HG03196 (cell line): ENCODE data around the gene SLC25A48.
A peak's percentile ranks its signal among the peaks of the same experiment; 100 is the strongest.

Source experiments
- ATAC-seq: cut with Tn5 transposase; IDR thresholded peaks from one replicate; pipeline ENCODE4 v1.9.1; 2021; ENCODE audit not compliant: unreplicated experiment

Gene SLC25A48

GRCh38 chr5:135880801-135881200, 46.3 kb downstream of the SLC25A48 start:
- no peak for ATAC-seq

GRCh38 chr5:135881244-135881643, 46.8 kb downstream of the SLC25A48 start:
- ATAC-seq = no peak

GRCh38 chr5:135881819-135882218, 47.4 kb downstream of the SLC25A48 start:
- ATAC-seq = no peak

- ATAC-seq = no peak
Measured at GRCh38 chr5:135883026-135883425, 48.6 kb downstream of the SLC25A48 start.

- no peak for ATAC-seq
Measured at GRCh38 chr5:135883441-135883840, 49.0 kb downstream of the SLC25A48 start.

- ATAC-seq = no peak
Measured at GRCh38 chr5:135885031-135885430, 50.6 kb downstream of the SLC25A48 start.

GRCh38 chr5:135886136-135886535, 51.7 kb downstream of the SLC25A48 start:
- no peak for ATAC-seq

- ATAC-seq = peak; percentile 82
Measured at GRCh38 chr5:135887447-135887864, 53.0 kb downstream of the SLC25A48 start.

- ATAC-seq = no peak
Measured at GRCh38 chr5:135887881-135888614, 53.6 kb downstream of the SLC25A48 start.

GRCh38 chr5:135890296-135890695, 55.8 kb downstream of the SLC25A48 start:
- no peak for ATAC-seq

GRCh38 chr5:135890867-135891266, 56.4 kb downstream of the SLC25A48 start:
- peak; percentile 74 for ATAC-seq

GRCh38 chr5:135891268-135891667, 56.8 kb downstream of the SLC25A48 start:
- no peak for ATAC-seq

- no peak for ATAC-seq
Measured at GRCh38 chr5:135891791-135892190, 57.3 kb downstream of the SLC25A48 start.

- no peak for ATAC-seq
Measured at GRCh38 chr5:135894276-135894675, 59.8 kb downstream of the SLC25A48 start.

- ATAC-seq = no peak
Measured at GRCh38 chr5:135894789-135895188, 60.3 kb downstream of the SLC25A48 start.

GRCh38 chr5:135895474-135896006, 61.1 kb downstream of the SLC25A48 start, which contains the start of gene IL9:
Gene IL9, minus strand, starts transcription at chr5:135895841. Its CDS starts 25 bp downstream, at chr5:135895816.
- ATAC-seq = no peak

- no peak for ATAC-seq
Measured at GRCh38 chr5:135898651-135899050, 64.2 kb downstream of the SLC25A48 start.

GRCh38 chr5:135900276-135900675, 65.8 kb downstream of the SLC25A48 start:
- ATAC-seq = no peak

- ATAC-seq = no peak
Measured at GRCh38 chr5:135901633-135902032, 67.2 kb downstream of the SLC25A48 start.

GRCh38 chr5:135905144-135905543, 70.7 kb downstream of the SLC25A48 start:
- no peak for ATAC-seq

GRCh38 chr5:135913713-135914626, 79.5 kb downstream of the SLC25A48 start:
- no peak for ATAC-seq
